H1 (cell line): ENCODE results near the gene VARS2. TPM values are rescaled to one million over a fixed set of nuclear protein-coding genes. Genes with fewer than 3 reads are reported as not detected.

Experiments used
- CTCF ChIA-PET: fragments of 300-600 bp; sonication (Branson Sonifier 250); formaldehyde crosslinking; loops from one replicate; lab custom pipeline; 2021; ENCODE audit not compliant: partially characterized antibody; lab: Charles Lee
- POLR2A ChIA-PET: fragments of 300-600 bp; sonication (Branson Sonifier 250); formaldehyde crosslinking; loops from one replicate; lab custom pipeline; 2021; ENCODE audit warnings: inconsistent platforms; ENCODE audit not compliant: partially characterized antibody; lab: Charles Lee
- DNase-seq, 2 experiments: peaks; one replicate each; pipeline versions ENCODE4 v3.0.0 to v3.0.0-alpha.2; 2010 to 2022; ENCODE audit warnings: low spot score in 2 of 2, low read depth in 1 of 2, mixed read lengths in 1 of 2
- FAIRE-seq: peaks from 2 replicates; lab custom pipeline; 2011; peaks lifted over from hg19 to GRCh38; lab: Jason Lieb, UNC
- H2AFZ ChIP-seq: 2 replicates; pipeline ENCODE4 v1.8.1; 2012; ENCODE audit warnings: low read length, inconsistent platforms
- H2AK5ac ChIP-seq: 2 replicates; pipeline ENCODE4 v1.6.1; 2013; ENCODE audit warnings: low read depth, low read length
- H2BK120ac ChIP-seq: replicated peaks from 2 replicates; pipeline ENCODE3; 2013; ENCODE audit warnings: low read depth, low read length, inconsistent platforms
- H2BK12ac ChIP-seq: 2 replicates; pipeline ENCODE4 v1.6.1; 2013; ENCODE audit warnings: low read depth, low read length
- H2BK15ac ChIP-seq: 2 replicates; pipeline ENCODE4 v1.6.1; 2013; ENCODE audit warnings: low read length
- H2BK20ac ChIP-seq: 2 replicates; pipeline ENCODE4 v1.6.1; 2013; ENCODE audit warnings: low read length
- H2BK5ac ChIP-seq: 2 replicates; pipeline ENCODE4 v1.6.1; 2013; ENCODE audit warnings: low read depth, low read length
- H3K14ac ChIP-seq: 2 replicates; pipeline ENCODE4 v1.6.1; 2013; ENCODE audit warnings: inconsistent platforms; ENCODE audit not compliant: insufficient read length
- H3K18ac ChIP-seq: 2 replicates; pipeline ENCODE4 v1.6.1; 2013; ENCODE audit warnings: low read length; ENCODE audit errors: extremely low read depth
- H3K23ac ChIP-seq: 2 replicates; pipeline ENCODE4 v1.6.1; 2013; ENCODE audit warnings: inconsistent platforms; ENCODE audit not compliant: insufficient read length
- H3K23me2 ChIP-seq: 2 replicates; pipeline ENCODE4 v1.6.1; 2013; ENCODE audit warnings: low read depth, low read length
- H3K27ac ChIP-seq: 2 replicates; pipeline ENCODE4 v1.6.1; 2011; ENCODE audit warnings: low read depth, low read length, inconsistent platforms
- H3K27me3 ChIP-seq, 4 experiments: replicated peaks in 1 of 4; 1 replicate in 1 of 4; 2 replicates in 3 of 4; pipeline versions ENCODE4 v1.6.1 to v1.8.1; 2011 to 2013; ENCODE audit warnings: low read length in 3 of 4, mild to moderate bottlenecking in 3 of 4, inconsistent platforms in 2 of 4, mixed read lengths in 2 of 4, moderate library complexity in 1 of 4; ENCODE audit not compliant: control insufficient read depth in 3 of 4, insufficient read depth in 3 of 4; ENCODE audit errors: extremely low read depth in 1 of 4
- H3K36me3 ChIP-seq, 4 experiments: 2 replicates each; pipeline versions ENCODE4 v1.6.1 to v1.8.1; 2011 to 2013; ENCODE audit warnings: mild to moderate bottlenecking in 4 of 4, low read length in 3 of 4, moderate library complexity in 2 of 4, control low read depth in 1 of 4, inconsistent platforms in 1 of 4; ENCODE audit not compliant: insufficient read depth in 4 of 4, control insufficient read depth in 2 of 4
- H3K4ac ChIP-seq: replicated peaks from 2 replicates; pipeline ENCODE3; 2013; ENCODE audit warnings: low read length, low read depth, mixed read lengths, inconsistent platforms; ENCODE audit not compliant: insufficient read length
- H3K4me1 ChIP-seq, 4 experiments: replicated peaks in 1 of 4; 1 replicate in 1 of 4; 2 replicates in 3 of 4; pipeline versions ENCODE4 v1.6.1 to v1.8.1; 2011 to 2013; ENCODE audit warnings: low read length in 3 of 4, inconsistent platforms in 2 of 4, mixed read lengths in 1 of 4; ENCODE audit not compliant: insufficient read depth in 4 of 4, control insufficient read depth in 3 of 4
- H3K4me2 ChIP-seq, 2 experiments: 2 replicates each; pipeline versions ENCODE4 v1.6.1 to v1.8.1; 2011 to 2013; ENCODE audit warnings: low read depth in 2 of 2, low read length in 2 of 2, control low read depth in 1 of 2, inconsistent platforms in 1 of 2, mild to moderate bottlenecking in 1 of 2; ENCODE audit not compliant: insufficient read depth in 1 of 2
- H3K4me3 ChIP-seq, 4 experiments: fragments of 200-600, 300-600 bp in 1 of 4; sonication (generic), shearing (Covaris generic), sonication (Bioruptor Twin) in 1 of 4; 2 replicates each; pipeline versions ENCODE4 v1.5.1 to v1.8.1; 2011 to 2016; ENCODE audit warnings: low read length in 4 of 4, low read depth in 3 of 4, control low read depth in 2 of 4, inconsistent platforms in 2 of 4, mild to moderate bottlenecking in 2 of 4, mixed read lengths in 1 of 4, moderate library complexity in 1 of 4; ENCODE audit not compliant: insufficient read depth in 2 of 4; ENCODE audit errors: extremely low read depth in 1 of 4
- H3K56ac ChIP-seq: replicated peaks from 2 replicates; pipeline ENCODE3; 2013; ENCODE audit warnings: low read depth, mild to moderate bottlenecking, mixed read lengths, low read length, inconsistent platforms; ENCODE audit not compliant: insufficient read length
- H3K79me1 ChIP-seq: 2 replicates; pipeline ENCODE4 v1.6.1; 2013; ENCODE audit warnings: low read depth, low read length, control low read depth
- H3K79me2 ChIP-seq, 2 experiments: 2 replicates each; pipeline versions ENCODE4 v1.6.1 to v1.8.1; 2012 to 2013; ENCODE audit warnings: low read length in 2 of 2, mild to moderate bottlenecking in 2 of 2, inconsistent platforms in 1 of 2; ENCODE audit not compliant: insufficient read depth in 2 of 2, control insufficient read depth in 1 of 2
- H3K9ac ChIP-seq, 4 experiments: replicated peaks in 1 of 4; 1 replicate in 1 of 4; 2 replicates in 3 of 4; pipeline versions ENCODE4 v1.6.1 to v1.8.1; 2011 to 2013; ENCODE audit warnings: low read depth in 3 of 4, low read length in 3 of 4, control low read depth in 2 of 4, mild to moderate bottlenecking in 2 of 4, moderate library complexity in 2 of 4, inconsistent platforms in 1 of 4; ENCODE audit errors: extremely low read depth in 1 of 4
- H3K9me3 ChIP-seq, 2 experiments: 2 replicates each; pipeline versions ENCODE4 v1.6.1 to v1.8.1; 2012 to 2013; ENCODE audit warnings: mild to moderate bottlenecking in 2 of 2, moderate library complexity in 2 of 2, control low read depth in 1 of 2, inconsistent platforms in 1 of 2, low read depth in 1 of 2, low read length in 1 of 2, mixed read lengths in 1 of 2; ENCODE audit not compliant: insufficient read depth in 2 of 2
- H4K20me1 ChIP-seq, 2 experiments: replicated peaks in 1 of 2; 2 replicates each; pipeline versions ENCODE3 to v1.8.1; 2011 to 2013; ENCODE audit warnings: inconsistent platforms in 2 of 2, low read length in 2 of 2, mild to moderate bottlenecking in 1 of 2; ENCODE audit not compliant: insufficient read depth in 2 of 2, control insufficient read depth in 1 of 2
- H4K5ac ChIP-seq: 2 replicates; pipeline ENCODE4 v1.6.1; 2013; ENCODE audit warnings: low read length, low read depth, mixed read lengths, inconsistent platforms; ENCODE audit not compliant: insufficient read length
- H4K8ac ChIP-seq: 2 replicates; pipeline ENCODE4 v1.8.0; 2013; ENCODE audit warnings: mild to moderate bottlenecking, moderate library complexity, low read length, inconsistent platforms; ENCODE audit not compliant: insufficient read depth; ENCODE audit errors: extremely low read depth
- H4K91ac ChIP-seq: replicated peaks from 2 replicates; pipeline ENCODE3; 2013; ENCODE audit warnings: low read length, mixed read lengths, inconsistent platforms; ENCODE audit not compliant: insufficient read length
- CBX8 ChIP-seq: fragments of 300-800, 300-1000 bp; sonication (generic); IDR thresholded peaks from 2 replicates; pipeline ENCODE4 v1.7.1; 2016; ENCODE audit warnings: low read depth, low read length, borderline replicate concordance
- CHD1 ChIP-seq: IDR thresholded peaks from 2 replicates; pipeline ENCODE4 v1.6.1; 2012; ENCODE audit warnings: low read depth, low read length, improper control_type of control experiment
- CTCF ChIP-seq, 3 experiments: IDR thresholded peaks; 1 replicate in 2 of 3; 2 replicates in 1 of 3; pipeline versions ENCODE4 v1.5.1 to v1.6.1; 2011; ENCODE audit warnings: low read length in 3 of 3, mild to moderate bottlenecking in 3 of 3, inconsistent platforms in 2 of 3, low read depth in 1 of 3, moderate library complexity in 1 of 3; ENCODE audit not compliant: insufficient read depth in 1 of 3; ENCODE audit errors: control extremely low read depth in 1 of 3
- EGR1 ChIP-seq: IDR thresholded peaks from 2 replicates; pipeline ENCODE4 v1.6.1; 2011; ENCODE audit warnings: low read depth, low read length, borderline replicate concordance
- EZH2 ChIP-seq: fragments of 200-600 bp; sonication (generic); IDR thresholded peaks from 2 replicates; pipeline ENCODE4 v1.7.1; 2012; ENCODE audit warnings: low read depth, mild to moderate bottlenecking, moderate library complexity, low read length, inconsistent platforms; ENCODE audit not compliant: severe bottlenecking
- HDAC6 ChIP-seq: IDR thresholded peaks from one replicate; pipeline ENCODE4 v1.7.1; 2012; ENCODE audit warnings: low read depth, mild to moderate bottlenecking, inconsistent platforms, low read length, moderate library complexity
- KDM4A ChIP-seq: IDR thresholded peaks from one replicate; pipeline ENCODE4 v1.7.1; 2012; ENCODE audit warnings: low read depth, mild to moderate bottlenecking, moderate library complexity, low read length, inconsistent platforms; ENCODE audit not compliant: severe bottlenecking
- POU5F1 ChIP-seq: IDR thresholded peaks from 2 replicates; pipeline ENCODE4 v1.6.1; 2011; ENCODE audit warnings: low read depth, mild to moderate bottlenecking, low read length, moderate library complexity
- SIRT6 ChIP-seq: IDR thresholded peaks from one replicate; pipeline ENCODE4 v1.7.1; 2012; ENCODE audit warnings: low read length, inconsistent platforms
- SP1 ChIP-seq: IDR thresholded peaks from 2 replicates; pipeline ENCODE4 v1.6.1; 2011; ENCODE audit warnings: low read depth, low read length
- TBP ChIP-seq: IDR thresholded peaks from 2 replicates; pipeline ENCODE4 v1.6.1; 2011; ENCODE audit warnings: low read depth, low read length, improper control_type of control experiment
- YY1 ChIP-seq: IDR thresholded peaks from 2 replicates; pipeline ENCODE4 v1.6.1; 2011; ENCODE audit warnings: low read depth, mild to moderate bottlenecking, low read length
- WGBS, 2 experiments: shearing (Covaris generic) in 1 of 2; methylation state at CpG; one replicate each; pipeline versions ENCODE4 v1.1.6 to v1.1.7; 2013 to 2015; ENCODE audit warnings: low lambda C conversion rate in 2 of 2, mixed read lengths in 2 of 2, inconsistent platforms in 1 of 2, low coverage in 1 of 2, missing lambda C conversion rate in 1 of 2; ENCODE audit not compliant: insufficient replicate concordance in 2 of 2, insufficient coverage in 1 of 2, insufficient read length in 1 of 2; ENCODE audit errors: extremely low coverage in 1 of 2, missing lambda C conversion rate in 1 of 2; 5-methylcytosine and 5-hydroxymethylcytosine counted together
- polyA plus RNA-seq, 7 experiments: library from polyadenylated mRNA; depleted of rRNA in 3 of 7; stranded (reverse) in 5 of 7; unstranded in 2 of 7; fragments of >200 nt in 5 of 7; fragments of 200-250 nt in 2 of 7; gene quantifications; 1 replicate in 5 of 7; 2 replicates in 1 of 7; 4 replicates in 1 of 7; pipeline versions ENCODE4 v1.2.1 to v1.2.3, GENCODE V29; 2011 to 2013; ENCODE audit warnings: missing spikeins in 2 of 7, mixed read lengths in 2 of 7
- total RNA-seq: library from RNA; stranded (reverse); fragmentation: NEBNext Ultra II Directional; extraction: Animal tissue kit (Norgen Biotek cat#: 25700); gene quantifications from 2 replicates; pipeline ENCODE4 v1.2.1, GENCODE V29; 2021

The VARS2 gene
- total and polyA plus RNA-seq, 2 of the 8 experiments (the other 6 are each of a cell fraction or from before 2014, with no cell fraction given) = 26.8 to 47.7 TPM

DNA sequence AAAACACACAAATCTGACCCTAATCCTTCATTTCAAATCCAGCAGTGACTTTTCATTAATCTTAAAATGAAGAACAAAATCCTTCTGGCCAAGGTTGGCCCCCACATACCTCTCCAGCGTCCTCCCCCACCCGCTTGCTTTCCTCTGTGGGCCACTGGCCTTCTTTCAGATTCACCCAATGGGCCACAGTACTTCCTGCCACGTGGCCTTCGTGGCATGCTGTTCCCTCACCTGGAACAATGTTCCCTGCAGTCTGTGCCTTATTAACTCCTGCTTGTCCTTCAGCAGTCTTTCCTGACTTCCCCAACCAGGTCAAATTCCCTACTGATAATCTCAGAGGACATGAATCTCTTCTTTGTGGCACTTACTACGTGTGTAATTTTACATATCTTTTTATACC is 11.3 kb upstream of the VARS2 start:
- no peak overlapping the region for H2BK15ac ChIP-seq
- H2AK5ac ChIP-seq = no peak overlapping the region
- no peak overlapping the region for H3K56ac ChIP-seq
- 0 out of 2 replicates have a peak overlapping the region, but pooled peaks have one; percentile 60 for H2BK12ac ChIP-seq
- no peak overlapping the region for H3K14ac ChIP-seq
- no peak overlapping the region for H3K18ac ChIP-seq
- peaks cover 11 to 25% (median 22%) of the 10 kb centered on the region in 4 experiments for H3K36me3 ChIP-seq
- H3K23ac ChIP-seq = no peak overlapping the region
- H2BK5ac ChIP-seq = no peak overlapping the region
- H3K4me3 ChIP-seq = no peak overlapping the region
- H4K5ac ChIP-seq = no peak overlapping the region
- no peaks in the 10 kb centered on the region for H3K9me3 ChIP-seq
- H3K79me2 ChIP-seq = no peaks in the 10 kb centered on the region
- WGBS, 2 experiments = 82% methylated on average over 5 of the region's 5 CpGs; no CpG with 5 or more reads in 1 of the 2 experiments
- no peak overlapping the region for H2BK120ac ChIP-seq
- H3K4me2 ChIP-seq = no peak overlapping the region
- 0 out of 7 replicates have a peak, but pooled peaks cover 0 to 2% (median 0%) of the 10 kb centered on the region in 4 experiments for H3K4me1 ChIP-seq
- H2AFZ ChIP-seq = no peak overlapping the region
- 0 out of 2 replicates have a peak, but pooled peaks cover 2% of the 10 kb centered on the region for H3K79me1 ChIP-seq
- H3K4ac ChIP-seq = no peak overlapping the region
- no peak overlapping the region for H3K9ac ChIP-seq
- no peak overlapping the region for H3K27ac ChIP-seq
- H4K8ac ChIP-seq = no peak overlapping the region
- H2BK20ac ChIP-seq = no peak overlapping the region
- no peaks in the 10 kb centered on the region for H3K27me3 ChIP-seq
- CTCF ChIA-PET = interaction anchor here (1.0 to 4.1 kb wide), 5 partner anchors 9 to 170 kb away, joined by 3 to 9 read pairs (median 4); no protein-coding TSS in a partner anchor
- no peaks in the 10 kb centered on the region; the same call in 1 of the 2 replicates for H3K23me2 ChIP-seq
- no peak for FAIRE-seq
- POLR2A ChIA-PET = interaction anchor here (0.9 to 5.4 kb wide), 5 partner anchors 10 to 98 kb away, joined by 3 to 22 read pairs (median 4); partner anchors contain the start of genes DDR1 and VARS2
- H4K20me1 ChIP-seq = no peaks in the 10 kb centered on the region
- DNase-seq = no peak
- H4K91ac ChIP-seq = no peak overlapping the region
- TF ChIP-seq CBX8 (no peak), EGR1 (no peak), EZH2 (no peak), YY1 (no peak), HDAC6 (no peak), KDM4A (no peak), SP1 (no peak), POU5F1 (no peak), SIRT6 (no peak), CTCF (IDR thresholded peaks at IDR 0.05; ENCODE audit: control extremely low read depth in 1 of 3, insufficient read depth in 1 of 3, low read depth in 1 of 3, low read length in 3 of 3) (no peak), TBP (no peak), CHD1 (no peak)
